A549 (cell line): ENCODE measurements around the gene MS4A1.

ENCODE experiments used
- CBX8 ChIP-seq: fragments of 200-600 bp; sonication (generic); IDR thresholded peaks from 2 replicates; pipeline ENCODE4 v1.6.1; 2016
- CEBPB ChIP-seq, 2 experiments: fragments of >200 bp in 1 of 2; sonication (Bioruptor Twin) in 1 of 2; formaldehyde crosslinking in 1 of 2; IDR thresholded peaks; 2 replicates each; pipeline ENCODE4 v1.6.1; 2012 to 2016
- CHD4 ChIP-seq: fragments of 200-600 bp; sonication (generic); IDR thresholded peaks from 2 replicates; pipeline ENCODE4 v1.6.1; 2016; ENCODE audit warnings: antibody characterized with exemption, mild to moderate bottlenecking, borderline replicate concordance
- CTCF ChIP-seq: fragments of >200 bp; sonication (Bioruptor Twin); formaldehyde crosslinking; IDR thresholded peaks from 3 replicates; pipeline ENCODE4 v1.5.1; 2016
- KDM5A ChIP-seq: fragments of 200-600 bp; sonication (generic); IDR thresholded peaks from 2 replicates; pipeline ENCODE4 v1.6.1; 2016; ENCODE audit warnings: antibody characterized with exemption, mild to moderate bottlenecking
- MAZ ChIP-seq: fragments of 150-350 bp; IDR thresholded peaks from 2 replicates; pipeline ENCODE4 v1.6.1; 2014; ENCODE audit warnings: antibody characterized with exemption, low read depth, low read length, borderline replicate concordance
- NR3C1 ChIP-seq: fragments of >200 bp; sonication (Bioruptor Twin); formaldehyde crosslinking; IDR thresholded peaks from 3 replicates; pipeline ENCODE4 v1.6.1; 2017
- PHF8 ChIP-seq: fragments of 200-600 bp; sonication (generic); IDR thresholded peaks from 2 replicates; pipeline ENCODE4 v1.6.1; 2016; ENCODE audit warnings: low read depth, mild to moderate bottlenecking, antibody characterized with exemption, moderate library complexity, borderline replicate concordance
- POLR2A ChIP-seq: IDR thresholded peaks from 2 replicates; pipeline ENCODE4 v1.6.1; 2012; ENCODE audit warnings: mild to moderate bottlenecking, low read length
- RAD21 ChIP-seq, 2 experiments: fragments of >200 bp in 1 of 2; sonication (Bioruptor Twin) in 1 of 2; formaldehyde crosslinking in 1 of 2; IDR thresholded peaks in 1 of 2; conservative IDR thresholded peaks in 1 of 2; 2 replicates in 1 of 2; 3 replicates in 1 of 2; pipeline ENCODE4 v1.6.1; 2012 to 2018; ENCODE audit warnings: inconsistent platforms in 1 of 2
- REST ChIP-seq: fragments of 200-600 bp; sonication (generic); IDR thresholded peaks from 2 replicates; pipeline ENCODE4 v1.6.1; 2016; ENCODE audit warnings: antibody characterized with exemption, mild to moderate bottlenecking, moderate library complexity
- RFX5 ChIP-seq: fragments of 450-650 bp; IDR thresholded peaks from 2 replicates; pipeline ENCODE4 v1.7.1; 2014; ENCODE audit warnings: antibody characterized with exemption, mild to moderate bottlenecking, moderate library complexity
- ZFP36 ChIP-seq: fragments of 450-650 bp; IDR thresholded peaks from 2 replicates; pipeline ENCODE4 v1.6.1; 2014; ENCODE audit warnings: borderline replicate concordance; ENCODE audit not compliant: partially characterized antibody

DNA sequence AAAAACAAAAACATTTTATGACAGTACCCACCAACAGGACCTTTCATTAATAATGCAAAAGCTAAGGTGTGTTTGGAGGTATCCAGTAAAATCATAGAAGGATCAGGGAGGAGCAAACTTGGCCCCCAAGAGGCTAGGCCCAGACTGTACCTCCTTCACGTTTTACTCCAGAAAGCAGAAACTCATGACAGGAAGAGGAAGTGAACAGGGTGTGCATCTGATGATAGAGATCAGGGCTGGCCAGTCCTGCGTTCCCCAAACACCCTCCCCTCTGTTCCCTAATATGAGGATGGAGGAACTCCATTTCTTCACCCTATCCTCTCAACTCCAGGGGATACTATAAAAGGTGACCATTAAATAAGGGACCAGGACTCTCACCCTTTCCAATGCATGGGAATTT is 26.7 kb downstream of the MS4A1 start:
- TF ChIP-seq MAZ (no peak), POLR2A (no peak), NR3C1 (no peak), CBX8 (no peak), CTCF (no peak), CHD4 (no peak), CEBPB (IDR thresholded peaks at IDR 0.05) (no peak), RAD21 (conservative IDR thresholded peaks at IDR 0.05 in 1 of 2, IDR thresholded peaks at IDR 0.05 in 1 of 2) (no peak), ZFP36 (no peak), PHF8 (no peak), REST (no peak), KDM5A (no peak), RFX5 (no peak)
